GM12891 (cell line): ENCODE measurements around the gene NEXN.

Source experiments
- DNase-seq: peaks from one replicate; pipeline ENCODE4 v3.0.0; 2011; ENCODE audit warnings: low spot score; ENCODE audit not compliant: insufficient read length
- FAIRE-seq: peaks from 2 replicates; lab custom pipeline; 2011; peaks lifted over from hg19 to GRCh38; lab: Jason Lieb, UNC
- PAX5 ChIP-seq: IDR thresholded peaks from 2 replicates; pipeline ENCODE4 v1.6.1; 2011; ENCODE audit warnings: low read length, moderate library complexity, mild to moderate bottlenecking; ENCODE audit not compliant: insufficient read depth, severe bottlenecking
- POLR2A ChIP-seq: IDR thresholded peaks from 2 replicates; pipeline ENCODE4 v1.6.1; 2011; ENCODE audit warnings: low read depth, low read length, control low read depth
- POLR2AphosphoS5 ChIP-seq: IDR thresholded peaks from 2 replicates; pipeline ENCODE4 v1.6.1; 2011; ENCODE audit warnings: low read depth, low read length, control low read depth
- POU2F2 ChIP-seq: IDR thresholded peaks from 2 replicates; pipeline ENCODE4 v1.6.1; 2011; ENCODE audit warnings: low read depth, mild to moderate bottlenecking, control low read depth, low read length, moderate library complexity
- SPI1 ChIP-seq: IDR thresholded peaks from 2 replicates; pipeline ENCODE4 v1.6.1; 2011; ENCODE audit warnings: low read depth, low read length, control low read depth
- TAF1 ChIP-seq: IDR thresholded peaks from 2 replicates; pipeline ENCODE4 v1.6.1; 2011; ENCODE audit warnings: low read depth, low read length, control low read depth

Gene NEXN

GRCh38 chr1:77929806-77930205 lies 41.4 kb downstream of the NEXN start:
- TF ChIP-seq TAF1 (no peak), POLR2A (no peak)
- no peak for DNase-seq
- peak; percentile 73 for FAIRE-seq

- FAIRE-seq (no peak), DNase-seq (no peak)
- no peak for TF ChIP-seq POLR2AphosphoS5
- TF ChIP-seq SPI1: no peak
- no peak for TF ChIP-seq POLR2A
- no peak for TF ChIP-seq POU2F2
- TF ChIP-seq TAF1: no peak
These were observed 50.2 kb downstream of the NEXN start for GRCh38 chr1:77938651-77939050.

- DNase-seq: no peak
- no peak for FAIRE-seq
- TF ChIP-seq POLR2AphosphoS5 (peak; percentile 52; the same call in 1 of the 2 replicates), TAF1 (no peak), PAX5 (no peak), SPI1 (no peak), POU2F2 (no peak), POLR2A (peak; percentile 36; the same call in 1 of the 2 replicates)
These were observed 52.6 kb downstream of the NEXN start for GRCh38 chr1:77940921-77941570.

- DNase-seq: no peak
- no peak for FAIRE-seq
- TF ChIP-seq POLR2A (peak; percentile 50), POU2F2 (no peak)
These were observed 54.1 kb downstream of the NEXN start for GRCh38 chr1:77942400-77943140.

GRCh38 chr1:77945345-77945744 lies 56.9 kb downstream of the NEXN start:
- FAIRE-seq (no peak), DNase-seq (no peak)
- TF ChIP-seq TAF1 (no peak), POU2F2 (no peak), POLR2A (no peak), PAX5 (no peak), SPI1 (no peak), POLR2AphosphoS5 (no peak)

- TF ChIP-seq PAX5 (no peak), POLR2AphosphoS5 (no peak), POU2F2 (no peak), TAF1 (no peak), POLR2A (no peak), SPI1 (no peak)
- FAIRE-seq: peak; percentile 60
- DNase-seq: no peak
These were observed 60.5 kb downstream of the NEXN start for GRCh38 chr1:77948841-77949424.

- no peak for TF ChIP-seq PAX5
- TF ChIP-seq POU2F2: no peak
- no peak for TF ChIP-seq SPI1
- no peak for TF ChIP-seq POLR2AphosphoS5
- no peak for TF ChIP-seq POLR2A
- no peak for TF ChIP-seq TAF1
- FAIRE-seq (peak; percentile 20), DNase-seq (no peak)
These were observed 62.4 kb downstream of the NEXN start for GRCh38 chr1:77950873-77951272.

GRCh38 chr1:77951328-77951727 lies 62.9 kb downstream of the NEXN start:
- FAIRE-seq (no peak), DNase-seq (no peak)
- no peak for TF ChIP-seq TAF1

GRCh38 chr1:77953907-77954306 lies 65.5 kb downstream of the NEXN start:
- FAIRE-seq (peak; percentile 52), DNase-seq (no peak)
- TF ChIP-seq POLR2A (0 out of 2 replicates have a peak, but pooled peaks have one; percentile 30), TAF1 (no peak), SPI1 (no peak), POU2F2 (no peak), POLR2AphosphoS5 (peak; percentile 40; the same call in 1 of the 2 replicates), PAX5 (no peak)

GRCh38 chr1:77954521-77954920 lies 66.1 kb downstream of the NEXN start:
- no peak for FAIRE-seq

More at GRCh38 chr1:77954521-77954920, 66.1 kb downstream of the NEXN start:
- TF ChIP-seq POLR2A (no peak), POLR2AphosphoS5 (no peak), PAX5 (no peak), POU2F2 (no peak), TAF1 (no peak)
- DNase-seq: no peak
